DMS153 treated with DMSO at 0.1 percent for 48 hours (cell line): ENCODE data around the gene ANKRD13A.
"Not testable (repeated sequence)": the region's sequence is repeated elsewhere in the genome, so short reads cannot be mapped to it uniquely, and the experiment has no call there.

Source experiments
- DNase-seq: peaks from one replicate; lab custom pipeline; 2025; ENCODE audit not compliant: unreplicated experiment; lab: John Stamatoyannopoulos, UW

Gene ANKRD13A

DNA sequence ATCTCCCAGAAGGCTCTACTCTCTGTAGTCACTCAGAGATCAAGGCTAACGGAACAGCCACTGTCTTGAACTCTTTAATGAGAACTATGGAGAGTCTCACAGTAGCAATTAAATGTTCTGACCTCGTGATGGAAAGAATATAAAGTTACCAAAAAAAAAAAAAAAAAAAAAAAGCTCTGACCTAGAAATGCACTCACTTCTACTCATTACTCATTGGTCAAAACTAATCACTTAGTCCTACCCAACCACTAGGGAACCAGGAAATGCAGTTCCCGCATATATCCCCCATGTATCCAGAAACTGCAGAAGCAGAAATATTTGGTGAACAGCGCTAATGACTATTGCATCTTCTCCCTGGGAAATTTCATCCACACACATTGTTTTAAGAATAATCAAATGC, 78.6 kb downstream of the ANKRD13A start:
- DNase-seq, result no peak

DNA sequence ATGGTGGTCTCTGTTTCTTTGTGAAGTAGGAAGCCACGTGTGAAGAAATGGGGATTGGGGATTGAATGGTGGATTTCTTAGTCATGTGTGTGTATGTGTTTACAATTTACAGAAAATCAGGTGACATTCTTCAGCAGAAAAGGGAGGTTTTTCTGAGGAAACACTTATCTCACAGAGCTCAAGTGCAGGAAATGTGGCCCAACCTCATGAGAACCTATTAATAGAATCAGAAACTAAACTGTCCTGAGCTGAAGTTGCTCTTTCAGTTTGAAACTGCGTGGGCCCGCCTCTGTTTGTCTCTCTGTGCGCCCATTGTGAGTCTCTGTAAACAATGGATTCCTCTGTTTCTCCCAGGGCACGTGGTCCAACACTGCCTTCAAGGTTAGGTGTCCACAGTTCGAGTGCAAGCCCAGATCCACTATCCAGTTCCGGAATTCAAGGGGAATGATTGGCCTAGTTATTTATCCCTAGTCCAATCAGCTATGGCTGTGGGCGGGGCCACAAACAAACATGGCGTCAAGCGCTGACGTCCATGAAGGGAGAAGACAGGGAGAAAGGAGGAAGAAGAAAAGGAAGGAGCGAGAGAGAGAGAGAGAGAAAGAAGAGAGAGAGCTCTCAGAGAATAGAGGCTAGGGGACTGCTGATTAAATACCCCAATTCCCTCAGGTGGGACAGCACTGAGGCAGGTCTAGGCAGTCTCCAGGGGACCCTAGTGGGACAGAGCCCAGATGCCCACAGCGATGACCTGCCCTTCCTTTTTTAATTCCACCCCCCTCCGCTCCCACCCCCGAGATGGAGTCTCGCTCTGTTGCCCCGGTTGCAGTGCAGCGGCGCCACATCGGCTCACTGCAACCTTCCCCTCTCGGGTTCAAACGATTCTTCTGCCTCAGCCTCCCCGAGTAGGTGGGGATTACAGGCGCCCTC, 80.5 kb downstream of the ANKRD13A start:
- DNase-seq, result no peak

DNA sequence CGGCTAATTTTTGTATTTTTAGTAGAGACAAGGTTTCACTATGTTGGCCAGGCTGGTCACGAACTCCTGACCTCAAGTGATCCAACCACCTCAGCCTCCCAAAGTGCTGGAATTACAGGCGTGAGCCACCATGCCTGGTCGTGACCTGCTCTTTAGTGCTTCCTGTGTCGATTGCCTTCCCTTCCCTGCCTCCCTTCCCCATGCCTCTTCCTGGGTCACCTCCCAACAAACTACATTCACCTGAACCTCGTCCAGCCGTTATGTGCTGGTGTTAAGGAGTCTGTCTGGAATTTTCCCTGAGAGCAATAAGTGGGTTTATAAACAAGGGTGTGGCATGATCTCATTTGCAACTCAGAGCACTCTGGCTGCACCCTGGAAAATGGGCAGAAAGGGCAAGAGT, 81.2 kb downstream of the ANKRD13A start:
- DNase-seq, result no peak

- no peak for DNase-seq
Observed at GRCh38 chr12:110084314-110085015, 85.2 kb downstream of the ANKRD13A start.

DNA sequence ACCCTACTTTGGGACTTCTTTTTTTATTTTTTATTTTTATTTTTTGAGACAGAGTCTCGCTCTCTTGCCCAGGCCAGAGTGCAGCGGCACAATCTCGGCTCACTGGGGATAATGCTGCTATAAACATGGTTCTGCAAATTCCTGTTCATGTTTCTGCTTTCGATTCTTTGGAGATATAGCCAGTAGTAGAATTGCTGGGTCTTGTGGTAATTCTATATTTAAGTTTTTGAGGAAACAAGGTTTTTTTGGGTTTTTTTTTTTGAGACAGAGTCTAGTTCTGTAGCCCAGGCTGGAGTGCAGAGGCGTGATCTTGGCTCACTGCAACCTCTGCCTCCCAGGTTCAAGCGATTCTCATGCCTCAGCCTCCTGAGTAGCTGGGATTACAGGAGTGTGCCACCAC, 89.0 kb downstream of the ANKRD13A start:
- not testable (repeated sequence) for DNase-seq

GRCh38 chr12:110088936-110089335, 89.7 kb downstream of the ANKRD13A start:
- no peak for DNase-seq
